ENCODE measurements around the gene SRRM3. TPM values are rescaled to one million over a fixed set of nuclear protein-coding genes. Genes with fewer than 3 reads are reported as not detected.

The SRRM3 gene
- total and polyA plus RNA-seq, 9 of the 15 experiments (the other 6 are each of a cell fraction or from before 2014, with no cell fraction given), result 0.04 to 0.91 (median 0.46) TPM; not detected in 2

GRCh38 chr7:76166404-76167255 is 35.1 kb upstream of the SRRM3 start (continued):
- TF ChIP-seq ZBTB11 (CRISPR knock-in tag; IDR thresholded peaks at IDR 0.05) (peak in 1 of 3 experiments; percentile 79; a peak in 2 of 6 replicates), PRPF4 (IDR thresholded peaks at IDR 0.05; ENCODE audit: insufficient read depth, low read depth, low read length, poor library complexity, severe bottlenecking) (no peak), L3MBTL2 (IDR thresholded peaks at IDR 0.05) (peak; percentile 80; the same call in 1 of the 2 replicates), FUS (optimal IDR thresholded peaks at IDR 0.05; ENCODE audit: low read depth, low read length) (no peak), TCFL5 (CRISPR knock-in tag; conservative IDR thresholded peaks at IDR 0.05) (no peak), PCBP1 (IDR thresholded peaks at IDR 0.05; ENCODE audit: low read depth, low read length, poor library complexity, severe bottlenecking) (no peak), ZNF280A (IDR thresholded peaks at IDR 0.05; ENCODE audit: low read depth, partially characterized antibody) (no peak), PURB (CRISPR knock-in tag; IDR thresholded peaks at IDR 0.05; ENCODE audit: low read depth) (no peak), SMARCB1 (IDR thresholded peaks at IDR 0.05; ENCODE audit: insufficient read length, low read depth) (no peak), SNIP1 (IDR thresholded peaks at IDR 0.05; ENCODE audit: low read depth) (no peak), LARP7 (IDR thresholded peaks at IDR 0.05) (no peak), ZKSCAN1 (IDR thresholded peaks at IDR 0.05; ENCODE audit: low read depth, low read length) (0 out of 2 replicates have a peak, but pooled peaks have one; percentile 43), CBX3 (IDR thresholded peaks at IDR 0.05; ENCODE audit: borderline replicate concordance in 1 of 2, low read length in 2 of 2) (peak in 1 of 2 experiments; percentile 57; a peak in 2 of 3 replicates), PHF8 (IDR thresholded peaks at IDR 0.05; ENCODE audit: borderline replicate concordance, low read length) (peak; percentile 76; the same call in 1 of the 2 replicates), ZZZ3 (IDR thresholded peaks at IDR 0.05) (no peak), NFE2 (IDR thresholded peaks at IDR 0.05; ENCODE audit: low read depth) (no peak)
- TF ChIP-seq, protein P1, sequence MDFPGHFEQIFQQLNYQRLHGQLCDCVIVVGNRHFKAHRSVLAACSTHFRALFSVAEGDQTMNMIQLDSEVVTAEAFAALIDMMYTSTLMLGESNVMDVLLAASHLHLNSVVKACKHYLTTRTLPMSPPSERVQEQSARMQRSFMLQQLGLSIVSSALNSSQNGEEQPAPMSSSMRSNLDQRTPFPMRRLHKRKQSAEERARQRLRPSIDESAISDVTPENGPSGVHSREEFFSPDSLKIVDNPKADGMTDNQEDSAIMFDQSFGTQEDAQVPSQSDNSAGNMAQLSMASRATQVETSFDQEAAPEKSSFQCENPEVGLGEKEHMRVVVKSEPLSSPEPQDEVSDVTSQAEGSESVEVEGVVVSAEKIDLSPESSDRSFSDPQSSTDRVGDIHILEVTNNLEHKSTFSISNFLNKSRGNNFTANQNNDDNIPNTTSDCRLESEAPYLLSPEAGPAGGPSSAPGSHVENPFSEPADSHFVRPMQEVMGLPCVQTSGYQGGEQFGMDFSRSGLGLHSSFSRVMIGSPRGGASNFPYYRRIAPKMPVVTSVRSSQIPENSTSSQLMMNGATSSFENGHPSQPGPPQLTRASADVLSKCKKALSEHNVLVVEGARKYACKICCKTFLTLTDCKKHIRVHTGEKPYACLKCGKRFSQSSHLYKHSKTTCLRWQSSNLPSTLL (IDR thresholded peaks at IDR 0.05), result no peak
- TF ChIP-seq, protein P2, sequence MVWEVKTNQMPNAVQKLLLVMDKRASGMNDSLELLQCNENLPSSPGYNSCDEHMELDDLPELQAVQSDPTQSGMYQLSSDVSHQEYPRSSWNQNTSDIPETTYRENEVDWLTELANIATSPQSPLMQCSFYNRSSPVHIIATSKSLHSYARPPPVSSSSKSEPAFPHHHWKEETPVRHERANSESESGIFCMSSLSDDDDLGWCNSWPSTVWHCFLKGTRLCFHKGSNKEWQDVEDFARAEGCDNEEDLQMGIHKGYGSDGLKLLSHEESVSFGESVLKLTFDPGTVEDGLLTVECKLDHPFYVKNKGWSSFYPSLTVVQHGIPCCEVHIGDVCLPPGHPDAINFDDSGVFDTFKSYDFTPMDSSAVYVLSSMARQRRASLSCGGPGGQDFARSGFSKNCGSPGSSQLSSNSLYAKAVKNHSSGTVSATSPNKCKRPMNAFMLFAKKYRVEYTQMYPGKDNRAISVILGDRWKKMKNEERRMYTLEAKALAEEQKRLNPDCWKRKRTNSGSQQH (CRISPR knock-in tag; IDR thresholded peaks at IDR 0.05), result no peak

Measured in K562 (cell line).